Esophagus squamous epithelium (tissue), 5 donors: Measurements from ENCODE around the gene RHOH. TPM values are rescaled to one million over a fixed set of nuclear protein-coding genes. Genes with fewer than 3 reads are reported as not detected.

Experiments used
- DNase-seq: peaks from one replicate; lab custom pipeline; 2025; lab: John Stamatoyannopoulos, UW
- H3K27ac ChIP-seq, 4 donors: fragments of 200-600 bp; sonication (generic); one replicate each; pipeline ENCODE4 v1.5.1; 2016 to 2019; ENCODE audit warnings: mild to moderate bottlenecking in 1 of 4
- H3K27me3 ChIP-seq, 4 donors: fragments of 200-600 bp; sonication (generic); 1 replicate in 3 of 4; 2 replicates in 1 of 4; pipeline versions ENCODE4 v1.5.1 to v1.6.0; 2017 to 2021; ENCODE audit warnings: antibody characterized with exemption in 1 of 4
- H3K36me3 ChIP-seq, 3 donors: fragments of 200-600 bp; sonication (generic); one replicate each; pipeline ENCODE4 v1.5.1; 2016 to 2019
- H3K4me1 ChIP-seq, 3 donors: fragments of 200-600 bp; sonication (generic); one replicate each; pipeline ENCODE4 v1.5.1; 2017 to 2019
- H3K4me3 ChIP-seq, 4 donors: fragments of 200-600 bp; sonication (generic); 1 replicate in 3 of 4; 2 replicates in 1 of 4; pipeline ENCODE4 v1.5.1; 2016 to 2019; ENCODE audit warnings: mild to moderate bottlenecking in 2 of 4, moderate library complexity in 1 of 4
- H3K9me3 ChIP-seq, 3 donors: fragments of 200-600 bp; sonication (generic); one replicate each; pipeline ENCODE4 v1.5.1; 2016 to 2019
- POLR2A ChIP-seq, 4 donors: fragments of 450-650 bp; IDR thresholded peaks; one replicate each; pipeline ENCODE4 v1.6.1; 2017; ENCODE audit warnings: antibody characterized with exemption in 4 of 4, mild to moderate bottlenecking in 4 of 4, moderate library complexity in 3 of 4
- WGBS, 2 donors: methylation state at CpG; one replicate each; pipeline ENCODE4 v1.1.5; 2018; 5-methylcytosine and 5-hydroxymethylcytosine counted together
- intact Hi-C: fragments of 100-400 bp; cut with DNase I; formaldehyde crosslinking; loops from one replicate; pipeline ENCODE4 v1.15.0; 2022
- total RNA-seq, 4 donors: library from RNA; depleted of rRNA; stranded (reverse); fragments of >200 nt; gene quantifications; one replicate each; pipeline ENCODE4 v1.1.0, GENCODE V29; 2016
- TF ChIP-seq, protein P1 (sequence below), 6 experiments: fragments of 450-650 bp in 4 of 6; fragments of 200-600 bp in 2 of 6; sonication (generic) in 2 of 6; IDR thresholded peaks; one replicate each; pipeline ENCODE4 v1.5.1; 2016 to 2019; ENCODE audit warnings: antibody characterized with exemption in 6 of 6, mild to moderate bottlenecking in 4 of 6, moderate library complexity in 4 of 6
- donor health status: DM: yes; HTN: yes; CAD: no.

Gene RHOH
- total RNA-seq, 4 donors from 2014 or later = 0.79 to 5.0 (median 2.2) TPM

DNA sequence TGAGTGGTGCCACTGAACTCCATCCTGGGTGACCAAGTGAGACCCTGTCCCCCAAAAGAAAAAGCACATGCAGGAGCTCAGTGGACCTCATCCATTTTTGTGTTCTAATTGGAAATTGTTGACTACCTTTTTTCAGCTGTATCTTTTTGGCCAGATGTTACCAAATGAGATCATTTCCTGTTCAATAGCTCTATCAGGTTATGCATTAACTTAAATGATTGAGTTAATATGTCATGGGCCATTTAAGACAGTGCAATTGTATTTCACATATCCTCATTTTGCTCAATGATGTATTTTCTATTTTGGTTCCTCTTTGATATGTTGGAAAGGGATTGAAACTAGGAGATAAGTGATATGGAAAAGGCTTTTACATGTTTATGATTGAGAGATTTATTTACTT, 26.2 kb upstream of the RHOH start:
- TF ChIP-seq, protein P1, sequence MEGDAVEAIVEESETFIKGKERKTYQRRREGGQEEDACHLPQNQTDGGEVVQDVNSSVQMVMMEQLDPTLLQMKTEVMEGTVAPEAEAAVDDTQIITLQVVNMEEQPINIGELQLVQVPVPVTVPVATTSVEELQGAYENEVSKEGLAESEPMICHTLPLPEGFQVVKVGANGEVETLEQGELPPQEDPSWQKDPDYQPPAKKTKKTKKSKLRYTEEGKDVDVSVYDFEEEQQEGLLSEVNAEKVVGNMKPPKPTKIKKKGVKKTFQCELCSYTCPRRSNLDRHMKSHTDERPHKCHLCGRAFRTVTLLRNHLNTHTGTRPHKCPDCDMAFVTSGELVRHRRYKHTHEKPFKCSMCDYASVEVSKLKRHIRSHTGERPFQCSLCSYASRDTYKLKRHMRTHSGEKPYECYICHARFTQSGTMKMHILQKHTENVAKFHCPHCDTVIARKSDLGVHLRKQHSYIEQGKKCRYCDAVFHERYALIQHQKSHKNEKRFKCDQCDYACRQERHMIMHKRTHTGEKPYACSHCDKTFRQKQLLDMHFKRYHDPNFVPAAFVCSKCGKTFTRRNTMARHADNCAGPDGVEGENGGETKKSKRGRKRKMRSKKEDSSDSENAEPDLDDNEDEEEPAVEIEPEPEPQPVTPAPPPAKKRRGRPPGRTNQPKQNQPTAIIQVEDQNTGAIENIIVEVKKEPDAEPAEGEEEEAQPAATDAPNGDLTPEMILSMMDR (IDR thresholded peaks at IDR 0.05) = no peak
- no peak for TF ChIP-seq POLR2A (IDR thresholded peaks at IDR 0.05)
- intact Hi-C loops = no loop called here
- no peaks in the 10 kb centered on the region for H3K4me1 ChIP-seq
- no peaks in the 10 kb centered on the region for H3K36me3 ChIP-seq
- H3K4me3 ChIP-seq = no peak overlapping the region
- no peak for DNase-seq
- H3K27me3 ChIP-seq = no peaks in the 10 kb centered on the region
- H3K27ac ChIP-seq = no peak overlapping the region
- H3K9me3 ChIP-seq = peaks cover 0 to 11% (median 0%) of the 10 kb centered on the region in 3 donors

DNA sequence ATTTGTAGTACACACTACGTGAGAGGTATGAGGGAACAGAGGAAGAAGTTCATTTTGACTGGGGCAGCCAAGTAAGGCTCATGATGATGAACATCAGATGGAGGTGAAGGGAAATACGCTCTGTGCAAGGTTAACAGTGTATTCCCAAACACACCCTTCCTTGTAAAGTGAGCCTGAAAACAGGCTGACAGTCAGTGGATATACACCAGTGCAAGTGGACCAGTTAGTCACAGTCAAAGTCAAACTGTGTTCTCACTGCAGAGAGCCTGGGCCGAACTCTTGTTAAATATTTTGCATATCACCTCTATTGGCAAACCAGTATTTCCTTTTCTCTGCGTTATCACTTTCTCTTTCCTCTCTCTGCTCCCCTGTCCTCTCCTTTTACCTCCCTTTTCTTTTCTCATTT, 23.4 kb upstream of the RHOH start:
- Histone ChIP-seq H3K36me3 (no peaks in the 10 kb centered on the region), H3K27me3 (no peaks in the 10 kb centered on the region), H3K4me3 (no peak overlapping the region), H3K9me3 (no peaks in the 10 kb centered on the region), H3K4me1 (no peaks in the 10 kb centered on the region), H3K27ac (no peak overlapping the region)
- 63 to 66% methylated on average over 4 of the region's 4 CpGs for WGBS, 2 donors
- no peak for DNase-seq
- no peak for TF ChIP-seq POLR2A (IDR thresholded peaks at IDR 0.05)
- TF ChIP-seq, protein P1 (IDR thresholded peaks at IDR 0.05) = no peak
- intact Hi-C loops = no loop called here

DNA sequence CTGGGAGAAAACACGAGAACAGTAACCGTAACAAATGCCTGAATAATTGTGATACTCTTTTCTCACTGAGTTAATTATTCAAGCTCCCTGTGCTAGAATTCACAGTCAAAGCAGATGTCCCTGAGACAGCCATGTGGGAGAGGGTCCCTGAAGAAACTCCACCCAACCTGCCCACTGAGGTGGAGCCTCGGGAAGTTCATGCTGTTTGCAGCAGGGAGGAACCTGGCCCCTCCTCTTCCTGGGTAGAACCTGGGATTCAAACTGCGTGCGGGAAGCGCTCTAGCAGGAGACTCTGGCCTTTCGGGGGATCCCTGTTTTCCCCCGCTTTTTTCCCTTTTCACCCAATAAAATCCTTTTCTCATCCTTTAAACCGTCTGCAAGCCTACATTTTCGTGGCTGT, 20.2 kb upstream of the RHOH start:
- H3K9me3 ChIP-seq = no peaks in the 10 kb centered on the region

DNA sequence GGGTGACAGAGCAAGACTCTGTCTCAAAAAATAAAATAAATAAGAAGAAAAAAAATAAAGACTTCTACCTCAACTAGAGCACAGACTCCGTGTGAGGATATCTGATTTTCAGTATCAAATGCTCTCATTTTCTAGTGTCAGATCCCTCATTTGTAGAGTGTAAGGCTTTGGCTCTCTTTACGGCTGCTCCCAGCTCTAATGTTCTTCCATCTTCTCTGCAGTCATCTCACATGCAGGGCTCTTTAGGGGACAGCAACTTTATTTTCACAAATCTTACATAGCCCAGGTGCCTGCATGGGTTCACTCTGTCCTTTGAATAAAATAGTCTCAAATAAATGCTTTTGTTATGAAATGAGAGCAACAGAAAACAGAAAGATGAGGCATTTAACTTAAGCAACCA, 19.2 kb upstream of the RHOH start:
- no peaks in the 10 kb centered on the region for H3K27me3 ChIP-seq
- H3K27ac ChIP-seq = no peak overlapping the region
- no peak for DNase-seq
- TF ChIP-seq, protein P1 (IDR thresholded peaks at IDR 0.05) = no peak
- no peak for TF ChIP-seq POLR2A (IDR thresholded peaks at IDR 0.05)
- intact Hi-C loops = no loop called here
- no peaks in the 10 kb centered on the region for H3K4me1 ChIP-seq
- H3K9me3 ChIP-seq = no peaks in the 10 kb centered on the region
- 81 to 90% methylated on average over 2 of the region's 2 CpGs for WGBS, 2 donors
- H3K4me3 ChIP-seq = no peak overlapping the region
- no peaks in the 10 kb centered on the region for H3K36me3 ChIP-seq

More for the DNA sequence above, 20.2 kb upstream of the RHOH start:
- Histone ChIP-seq H3K4me1 (no peaks in the 10 kb centered on the region), H3K36me3 (no peaks in the 10 kb centered on the region), H3K4me3 (no peak overlapping the region), H3K27me3 (no peaks in the 10 kb centered on the region), H3K27ac (no peak overlapping the region)
- no peak for DNase-seq
- TF ChIP-seq POLR2A (IDR thresholded peaks at IDR 0.05) = no peak
- TF ChIP-seq, protein P1 (IDR thresholded peaks at IDR 0.05) = no peak
- WGBS, 2 donors = 67 to 72% methylated on average over 10 of the region's 10 CpGs
- intact Hi-C loops = no loop called here

DNA sequence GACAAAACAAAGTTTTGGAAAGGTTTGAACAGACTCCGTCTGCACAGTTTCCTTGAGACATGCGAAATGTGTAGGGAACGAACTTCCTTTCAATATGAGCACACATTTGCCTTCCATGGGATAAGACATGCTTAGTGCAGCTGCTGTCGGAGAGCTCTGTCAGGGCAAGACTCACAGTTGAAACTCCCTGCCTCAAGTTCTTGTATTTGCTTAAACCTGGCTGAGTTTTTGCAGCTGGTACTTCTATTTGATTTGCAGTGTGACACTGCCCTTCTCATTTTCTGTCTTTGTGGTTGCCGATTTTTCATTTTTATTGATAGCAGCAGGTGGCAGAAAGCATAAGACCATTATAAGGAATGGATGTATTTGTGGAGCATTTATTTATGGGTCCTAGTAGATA, 18.2 kb upstream of the RHOH start:
- no peaks in the 10 kb centered on the region for H3K27me3 ChIP-seq
- intact Hi-C loops = no loop called here
- no peak overlapping the region for H3K4me3 ChIP-seq
- no peak for DNase-seq
- no peaks in the 10 kb centered on the region for H3K9me3 ChIP-seq
- no peak overlapping the region for H3K27ac ChIP-seq
- WGBS, 2 donors = 20 to 42% methylated on average over 5 of the region's 5 CpGs
- no peaks in the 10 kb centered on the region for H3K36me3 ChIP-seq
- no peak for TF ChIP-seq POLR2A (IDR thresholded peaks at IDR 0.05)
- TF ChIP-seq, protein P1 (IDR thresholded peaks at IDR 0.05) = no peak
- H3K4me1 ChIP-seq = no peaks in the 10 kb centered on the region
